Smooth muscle cell of trachea (primary cell): Measurements from ENCODE around the gene TAF10. TPM values are rescaled to one million over a fixed set of nuclear protein-coding genes. Genes with fewer than 3 reads are reported as not detected.

Experiments
- total RNA-seq: library from RNA; depleted of rRNA; stranded (reverse); fragments of >200 nt; gene quantifications from 2 replicates; pipeline ENCODE4 v1.2.1, GENCODE V29; 2014

TAF10 gene
- 46.5 and 87.8 TPM in 2 replicates for total RNA-seq

DNA sequence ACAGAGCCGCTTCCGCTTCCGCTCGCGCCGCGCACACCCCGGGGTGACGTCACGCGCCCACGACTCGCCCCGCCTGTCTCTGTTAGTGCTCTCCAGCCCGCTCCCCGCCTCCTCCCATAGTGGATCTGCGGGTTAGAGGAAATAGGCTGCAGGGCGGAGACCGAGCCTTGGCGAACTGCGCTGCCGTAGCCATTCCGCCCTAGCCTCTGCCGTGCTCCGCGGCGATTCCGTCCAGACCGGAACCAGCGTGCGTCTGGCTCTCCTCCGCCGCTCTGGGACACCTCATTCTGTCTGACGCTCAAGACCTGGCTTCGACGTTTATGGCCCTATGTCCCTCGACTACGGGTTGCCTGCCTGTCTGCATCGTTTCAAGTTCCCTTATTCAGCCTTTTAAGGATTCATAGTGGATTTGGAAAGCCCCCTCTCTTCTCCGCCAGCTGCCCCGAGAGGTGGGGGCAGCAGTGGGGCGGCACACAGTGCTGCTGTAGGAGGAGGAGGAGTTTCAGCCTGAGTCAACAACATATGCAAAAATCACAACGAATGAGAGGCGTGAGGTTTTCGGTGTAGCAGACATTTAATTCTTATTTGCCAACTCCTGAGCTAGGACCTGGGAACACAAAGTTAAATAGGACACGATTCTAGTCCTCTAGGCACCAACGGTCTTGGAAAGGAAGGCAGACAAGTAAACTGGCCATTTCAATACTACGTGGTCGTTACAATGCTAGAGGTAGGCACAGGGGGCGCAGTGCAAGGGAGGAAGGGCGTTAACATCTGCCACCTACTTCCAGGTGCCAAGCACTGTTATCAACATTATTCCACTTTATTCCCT is at the start of gene TAF10:
Gene TAF10 (minus strand): TSS at position 4 of the 829 bp plus-strand sequence. CDS start 27 bp downstream, outside the sequence.

DNA sequence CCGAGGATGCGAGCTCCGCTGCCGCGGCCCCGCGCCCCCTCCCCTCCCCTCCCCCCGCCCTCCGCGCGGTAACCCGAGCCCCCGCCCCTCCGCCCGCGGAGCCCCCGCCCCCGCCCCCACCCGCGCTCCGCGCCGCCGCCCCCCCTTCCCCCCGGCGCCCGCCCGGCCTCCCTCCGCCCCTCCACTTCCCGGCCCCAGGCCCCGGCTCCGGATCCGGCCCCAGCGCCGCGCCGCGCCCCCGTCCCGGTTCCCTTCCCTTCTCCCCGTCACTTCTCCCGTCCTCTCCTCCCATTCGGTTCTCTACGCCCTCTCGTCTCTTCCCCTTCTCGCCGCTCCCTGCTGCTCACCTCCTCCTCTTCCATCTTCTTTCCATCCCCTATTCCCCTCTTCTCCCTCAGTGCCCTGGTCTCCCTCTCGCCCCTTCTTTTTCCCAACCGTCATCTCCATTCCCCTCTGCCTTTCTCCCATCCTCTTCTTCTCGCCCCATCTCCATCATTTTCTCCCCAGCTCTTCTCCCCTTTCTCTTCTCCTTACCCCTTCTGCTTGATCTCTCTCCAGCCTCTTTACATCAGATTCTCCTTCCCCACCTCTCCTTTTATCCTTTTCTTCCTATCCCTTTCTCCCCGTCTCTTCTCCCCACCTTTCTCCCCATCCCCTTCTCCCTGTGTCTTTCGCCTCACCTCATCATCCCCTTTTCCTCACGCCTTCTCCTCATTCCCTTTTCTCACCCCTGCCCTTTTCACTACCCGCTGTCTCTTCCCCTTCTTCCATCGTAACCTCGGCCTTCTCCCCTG is 44.0 kb upstream of the TAF10 start, which contains the start of gene DCHS1:
Gene DCHS1 (minus strand): TSS at position 20 of the 794 bp plus-strand sequence. CDS start 14,196 bp downstream, outside the sequence.

DNA sequence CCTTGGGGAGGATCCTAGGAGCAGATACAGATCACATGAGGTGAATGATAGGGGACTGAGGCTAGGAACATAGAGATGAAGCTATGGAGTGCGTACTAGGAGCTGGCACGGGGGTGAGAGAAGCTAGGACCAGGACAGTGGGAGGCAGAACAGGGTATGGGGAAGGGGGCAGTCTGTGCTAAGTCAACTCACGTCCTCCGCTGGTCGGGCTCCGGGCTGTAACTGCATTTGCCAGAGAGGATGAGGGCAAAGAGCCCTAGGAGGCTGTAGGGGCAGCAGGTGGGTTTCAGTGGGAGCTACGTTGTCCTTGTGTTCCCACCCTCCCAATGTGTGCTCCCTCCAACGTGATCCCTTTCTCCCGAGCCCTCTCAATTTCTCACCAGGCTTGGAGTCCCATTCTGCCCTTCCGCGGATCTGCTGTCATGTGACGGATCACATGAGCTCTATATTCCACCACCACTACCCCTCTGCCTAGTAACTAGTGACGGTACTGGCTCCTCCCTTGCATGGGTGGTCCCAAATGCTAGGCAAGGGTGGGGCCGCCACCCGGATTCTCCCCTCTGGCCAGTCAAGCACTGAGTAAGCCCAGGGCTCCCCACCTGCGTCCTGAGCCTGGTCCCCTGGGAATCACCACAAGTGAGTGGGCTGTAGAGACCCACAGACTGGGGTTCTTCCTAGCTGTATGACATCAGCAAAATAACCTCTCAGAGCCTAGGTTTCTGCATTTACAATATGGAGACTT is 7.2 kb upstream of the TAF10 start, which contains the start of gene TPP1:
Gene TPP1 (minus strand): TSS at position 419 of the 742 bp plus-strand sequence. CDS start 22 bp downstream, at position 397.

DNA sequence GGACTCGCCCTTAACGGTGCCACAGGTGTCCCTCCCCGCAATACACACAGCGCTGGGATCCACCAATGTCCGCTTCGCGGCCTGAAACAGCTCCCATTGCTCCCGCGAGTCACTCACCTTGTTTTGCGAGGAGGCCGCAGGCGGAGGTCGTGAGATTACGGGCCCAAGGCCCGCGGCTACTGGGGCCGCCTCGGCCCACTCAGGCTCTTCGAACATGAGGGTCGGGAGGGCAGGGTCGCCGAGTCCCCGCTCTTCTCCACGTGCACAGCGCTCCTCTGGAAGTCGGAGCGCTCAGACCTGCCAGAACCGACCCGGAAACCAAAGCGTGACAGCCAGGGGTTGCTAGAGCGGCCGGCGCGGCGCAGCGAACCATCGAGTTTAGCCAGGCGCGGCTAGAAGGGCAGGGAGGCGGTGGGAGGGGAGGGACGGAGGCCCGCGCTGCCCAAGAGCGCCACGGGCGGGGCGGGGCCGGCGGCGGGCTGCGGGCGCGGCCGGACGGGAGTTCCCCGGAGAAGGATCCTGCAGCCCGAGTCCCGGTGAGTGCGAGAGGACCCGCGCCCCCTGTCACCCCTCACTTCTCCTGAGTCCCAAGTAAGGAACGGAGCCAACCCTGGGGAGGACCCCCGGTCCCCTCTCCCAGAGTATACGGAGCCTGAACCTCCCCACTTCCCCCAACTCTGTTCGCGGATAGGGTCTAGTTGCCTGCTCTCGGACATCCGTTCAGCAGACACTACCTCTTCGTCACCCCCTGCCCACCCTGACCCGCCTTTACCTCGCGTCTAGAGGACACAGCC is 8.5 kb downstream of the TAF10 start, which contains the start of the genes ILK and RRP8:
Gene ILK (plus strand): TSS at position 488 of the 794 bp plus-strand sequence. CDS start 498 bp downstream, outside the sequence.
Gene RRP8 (minus strand): TSS at position 330 of the 794 bp plus-strand sequence. CDS start 114 bp downstream, at position 216.

Other genes starting within 250 kb of the TAF10 start
- gene SMPD1, start 221.7 kb downstream of the TAF10 start, total RNA-seq = 50.8 and 113 TPM in 2 replicates
- 55.3 and 83.9 TPM in 2 replicates for gene APBB1, start 193.1 kb downstream of the TAF10 start, total RNA-seq
- 0.44 and 1.7 TPM in 2 replicates for gene HPX, start 171.2 kb downstream of the TAF10 start, total RNA-seq
- 25.2 and 56.1 TPM in 2 replicates for gene TRIM3, start 138.3 kb downstream of the TAF10 start, total RNA-seq
- 63.7 and 65.5 TPM in 2 replicates for gene ARFIP2, start 130.9 kb downstream of the TAF10 start, total RNA-seq
- 37.1 and 46.1 TPM in 2 replicates for gene TIMM10B, start 130.7 kb downstream of the TAF10 start, total RNA-seq
- 14.2 and 14.7 TPM in 2 replicates for gene DNHD1, start 114.9 kb downstream of the TAF10 start, total RNA-seq
- 10.0 and 11.9 TPM in 2 replicates for gene RRP8, start 8.6 kb downstream of the TAF10 start, total RNA-seq
- gene ILK, start 8.4 kb downstream of the TAF10 start, total RNA-seq = 227 and 239 TPM in 2 replicates
- 38.3 and 205 TPM in 2 replicates for gene TPP1, start 7.2 kb upstream of the TAF10 start, total RNA-seq
- 24.4 and 39.2 TPM in 2 replicates for gene DCHS1, start 43.6 kb upstream of the TAF10 start, total RNA-seq
- 32.3 and 48.6 TPM in 2 replicates for gene MRPL17, start 71.1 kb upstream of the TAF10 start, total RNA-seq
- 0.15 and 0.33 TPM in 2 replicates for gene OR2AG2, start 159.8 kb upstream of the TAF10 start, total RNA-seq
- not detected in 2 replicates for gene OR2AG1, start 170.8 kb upstream of the TAF10 start, total RNA-seq
- 0.17 and 0.73 TPM in 2 replicates for gene OR6A2, start 187.5 kb upstream of the TAF10 start, total RNA-seq
- gene OR10A5, start 233.5 kb upstream of the TAF10 start, total RNA-seq = not detected in 2 replicates